Spleen (tissue), 7 donors: Measurements from ENCODE around the gene CCDC102B.

ENCODE experiments used
- POLR2A ChIP-seq, 3 donors: fragments of 450-650 bp; IDR thresholded peaks; one replicate each; pipeline ENCODE4 v1.5.1; 2017; ENCODE audit warnings: antibody characterized with exemption in 3 of 3, mild to moderate bottlenecking in 1 of 3
- TF ChIP-seq, protein P1 (sequence below), 11 experiments: fragments of 200-600 bp in 7 of 11; fragments of 450-650 bp in 4 of 11; sonication (generic) in 4 of 11; IDR thresholded peaks in 8 of 11; conservative IDR thresholded peaks in 3 of 11; 1 replicate in 7 of 11; 2 replicates in 4 of 11; pipeline versions ENCODE4 v1.4.0 to v1.8.0; 2016 to 2021; ENCODE audit warnings: antibody characterized with exemption in 11 of 11, inconsistent platforms in 4 of 11, mild to moderate bottlenecking in 1 of 11
- donor health status: DM: no; HTN: no; CAD: no; lungs with moderate emphysema.
- donor health status: DM: no; HTN: no; CAD: no.
- donor health status: DM: no; HTN: no; CAD: no.

DNA sequence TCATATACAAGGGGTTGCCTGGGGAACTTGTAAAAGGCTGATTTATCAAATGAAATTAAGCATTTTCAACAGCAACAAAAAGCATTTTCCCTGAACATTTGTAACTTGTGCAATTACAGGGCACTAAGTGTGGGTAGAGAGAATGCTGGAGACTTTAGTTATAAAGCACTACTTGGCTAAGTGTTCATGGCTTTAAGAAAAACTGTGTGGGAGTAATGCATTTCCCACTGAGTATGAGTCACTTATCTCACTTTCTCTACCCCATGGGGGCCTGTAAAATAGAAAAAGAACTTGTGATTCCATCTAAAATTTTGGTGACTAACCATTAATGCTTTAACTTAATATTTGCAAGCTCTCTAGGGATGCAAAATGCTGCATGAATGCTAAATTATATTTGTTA, 193.4 kb downstream of the CCDC102B start:
- TF ChIP-seq, protein P1, sequence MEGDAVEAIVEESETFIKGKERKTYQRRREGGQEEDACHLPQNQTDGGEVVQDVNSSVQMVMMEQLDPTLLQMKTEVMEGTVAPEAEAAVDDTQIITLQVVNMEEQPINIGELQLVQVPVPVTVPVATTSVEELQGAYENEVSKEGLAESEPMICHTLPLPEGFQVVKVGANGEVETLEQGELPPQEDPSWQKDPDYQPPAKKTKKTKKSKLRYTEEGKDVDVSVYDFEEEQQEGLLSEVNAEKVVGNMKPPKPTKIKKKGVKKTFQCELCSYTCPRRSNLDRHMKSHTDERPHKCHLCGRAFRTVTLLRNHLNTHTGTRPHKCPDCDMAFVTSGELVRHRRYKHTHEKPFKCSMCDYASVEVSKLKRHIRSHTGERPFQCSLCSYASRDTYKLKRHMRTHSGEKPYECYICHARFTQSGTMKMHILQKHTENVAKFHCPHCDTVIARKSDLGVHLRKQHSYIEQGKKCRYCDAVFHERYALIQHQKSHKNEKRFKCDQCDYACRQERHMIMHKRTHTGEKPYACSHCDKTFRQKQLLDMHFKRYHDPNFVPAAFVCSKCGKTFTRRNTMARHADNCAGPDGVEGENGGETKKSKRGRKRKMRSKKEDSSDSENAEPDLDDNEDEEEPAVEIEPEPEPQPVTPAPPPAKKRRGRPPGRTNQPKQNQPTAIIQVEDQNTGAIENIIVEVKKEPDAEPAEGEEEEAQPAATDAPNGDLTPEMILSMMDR (IDR thresholded peaks at IDR 0.05 in 8 of 11, conservative IDR thresholded peaks at IDR 0.05 in 3 of 11) = no peak
- no peak for TF ChIP-seq POLR2A (IDR thresholded peaks at IDR 0.05)
